GM18508 (cell line): ENCODE measurements around the gene CNOT1.

Source experiments
- ATAC-seq: cut with Tn5 transposase; IDR thresholded peaks from one replicate; pipeline ENCODE4 v1.9.1; 2021; ENCODE audit warnings: moderate number of reproducible peaks; ENCODE audit not compliant: insufficient read depth, unreplicated experiment

Gene CNOT1

GRCh38 chr16:58506241-58507194 is 123.1 kb downstream of the CNOT1 start:
- no peak for ATAC-seq

- ATAC-seq, result no peak
Observed at GRCh38 chr16:58503863-58504688, 125.5 kb downstream of the CNOT1 start.

- no peak for ATAC-seq
Observed at GRCh38 chr16:58503166-58503862, 126.3 kb downstream of the CNOT1 start.

- no peak for ATAC-seq
Observed at GRCh38 chr16:58502217-58502921, 127.3 kb downstream of the CNOT1 start.

GRCh38 chr16:58501242-58502131 is 128.1 kb downstream of the CNOT1 start:
- ATAC-seq, result no peak

GRCh38 chr16:58500430-58501241 is 129.0 kb downstream of the CNOT1 start:
- ATAC-seq, result no peak

GRCh38 chr16:58499615-58500351 is 129.8 kb downstream of the CNOT1 start, which contains the start of gene NDRG4:
Gene NDRG4 (plus strand): TSS chr16:58500143. CDS start chr16:58500249, 106 bp downstream.
- ATAC-seq, result peak; percentile 64

GRCh38 chr16:58499092-58499511 is 130.5 kb downstream of the CNOT1 start:
- no peak for ATAC-seq

- ATAC-seq, result no peak
Observed at GRCh38 chr16:58498341-58499091, 131.1 kb downstream of the CNOT1 start.

- ATAC-seq, result no peak
Observed at GRCh38 chr16:58497935-58498334, 131.7 kb downstream of the CNOT1 start.

- no peak for ATAC-seq
Observed at GRCh38 chr16:58497468-58497867, 132.2 kb downstream of the CNOT1 start.

- no peak for ATAC-seq
Observed at GRCh38 chr16:58495521-58496331, 133.9 kb downstream of the CNOT1 start.

- ATAC-seq, result no peak
Observed at GRCh38 chr16:58494981-58495520, 134.6 kb downstream of the CNOT1 start.

- ATAC-seq, result no peak
Observed at GRCh38 chr16:58493756-58494431, 135.7 kb downstream of the CNOT1 start.

GRCh38 chr16:58492735-58493134 is 136.9 kb downstream of the CNOT1 start:
- ATAC-seq, result no peak
